ENCODE data around the gene PLOD2.

PLOD2 gene

DNA sequence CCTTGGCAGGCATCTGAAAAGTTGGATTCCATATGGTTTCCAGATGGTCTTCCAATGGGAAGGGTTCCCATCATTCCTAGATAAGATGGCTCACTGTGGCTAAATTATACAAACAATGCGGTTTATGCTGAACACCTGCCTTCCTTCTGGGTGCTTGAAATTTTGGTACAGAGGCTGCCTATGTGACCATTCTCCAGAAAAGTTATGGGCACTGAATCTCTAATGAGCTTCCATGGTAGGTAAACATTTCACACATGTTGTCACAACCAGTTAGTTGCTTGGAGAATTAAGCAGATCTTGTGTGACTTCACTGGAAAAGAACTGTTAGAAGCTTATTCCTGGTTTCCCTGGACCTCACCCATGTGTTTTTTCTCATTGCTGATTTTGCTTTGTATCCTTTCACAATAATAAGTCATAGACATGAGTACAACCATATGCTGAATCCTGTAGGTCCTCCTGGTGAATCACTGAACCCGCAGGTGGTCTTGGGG, 30.1 kb downstream of the PLOD2 start:
- no peak for TF ChIP-seq CEBPB (IDR thresholded peaks at IDR 0.05)
- TF ChIP-seq EP300 (IDR thresholded peaks at IDR 0.05; ENCODE audit: borderline replicate concordance), result no peak
- TF ChIP-seq MAX (IDR thresholded peaks at IDR 0.05), result no peak
- no peak for TF ChIP-seq NFIC (IDR thresholded peaks at IDR 0.05)
- no peak for TF ChIP-seq CREB1 (IDR thresholded peaks at IDR 0.05; ENCODE audit: low read depth)

DNA sequence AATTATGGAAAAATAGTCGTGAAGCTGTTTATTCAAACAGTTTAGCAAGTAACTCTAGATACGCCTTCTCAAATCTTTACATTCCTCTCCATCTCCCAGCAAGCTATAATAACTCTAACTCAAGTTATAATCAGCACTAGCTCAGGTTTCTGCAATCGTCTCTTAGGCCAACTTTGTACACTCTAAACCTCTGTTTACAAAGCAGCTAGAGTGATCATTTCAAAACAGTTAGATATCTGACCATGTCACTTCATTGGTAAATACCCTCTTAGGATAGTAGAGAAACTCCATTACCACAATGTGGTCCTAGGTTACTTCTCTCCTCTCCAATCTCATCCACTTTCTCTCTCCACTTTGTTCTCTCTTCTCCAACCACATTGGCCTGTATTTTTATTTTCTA, 31.2 kb downstream of the PLOD2 start:
- no peak for TF ChIP-seq EP300 (IDR thresholded peaks at IDR 0.05; ENCODE audit: borderline replicate concordance)
- no peak for TF ChIP-seq MAX (IDR thresholded peaks at IDR 0.05)
- no peak for TF ChIP-seq CREB1 (IDR thresholded peaks at IDR 0.05; ENCODE audit: low read depth)
- TF ChIP-seq CEBPB (IDR thresholded peaks at IDR 0.05), result no peak
- TF ChIP-seq RAD21 (IDR thresholded peaks at IDR 0.05; ENCODE audit: low read depth), result no peak
- no peak for TF ChIP-seq ZBTB7A (IDR thresholded peaks at IDR 0.05; ENCODE audit: low read depth)
- TF ChIP-seq EGR1 (IDR thresholded peaks at IDR 0.05), result no peak
- TF ChIP-seq YY1 (IDR thresholded peaks at IDR 0.05; ENCODE audit: low read depth), result no peak
- no peak for TF ChIP-seq NFIC (IDR thresholded peaks at IDR 0.05)
- TF ChIP-seq TCF12 (IDR thresholded peaks at IDR 0.05; ENCODE audit: low read depth), result no peak
- TF ChIP-seq TAF1 (IDR thresholded peaks at IDR 0.05; ENCODE audit: low read depth), result no peak

GRCh38 chr3:146128939-146129338, 32.0 kb downstream of the PLOD2 start:
- TF ChIP-seq, protein P1, sequence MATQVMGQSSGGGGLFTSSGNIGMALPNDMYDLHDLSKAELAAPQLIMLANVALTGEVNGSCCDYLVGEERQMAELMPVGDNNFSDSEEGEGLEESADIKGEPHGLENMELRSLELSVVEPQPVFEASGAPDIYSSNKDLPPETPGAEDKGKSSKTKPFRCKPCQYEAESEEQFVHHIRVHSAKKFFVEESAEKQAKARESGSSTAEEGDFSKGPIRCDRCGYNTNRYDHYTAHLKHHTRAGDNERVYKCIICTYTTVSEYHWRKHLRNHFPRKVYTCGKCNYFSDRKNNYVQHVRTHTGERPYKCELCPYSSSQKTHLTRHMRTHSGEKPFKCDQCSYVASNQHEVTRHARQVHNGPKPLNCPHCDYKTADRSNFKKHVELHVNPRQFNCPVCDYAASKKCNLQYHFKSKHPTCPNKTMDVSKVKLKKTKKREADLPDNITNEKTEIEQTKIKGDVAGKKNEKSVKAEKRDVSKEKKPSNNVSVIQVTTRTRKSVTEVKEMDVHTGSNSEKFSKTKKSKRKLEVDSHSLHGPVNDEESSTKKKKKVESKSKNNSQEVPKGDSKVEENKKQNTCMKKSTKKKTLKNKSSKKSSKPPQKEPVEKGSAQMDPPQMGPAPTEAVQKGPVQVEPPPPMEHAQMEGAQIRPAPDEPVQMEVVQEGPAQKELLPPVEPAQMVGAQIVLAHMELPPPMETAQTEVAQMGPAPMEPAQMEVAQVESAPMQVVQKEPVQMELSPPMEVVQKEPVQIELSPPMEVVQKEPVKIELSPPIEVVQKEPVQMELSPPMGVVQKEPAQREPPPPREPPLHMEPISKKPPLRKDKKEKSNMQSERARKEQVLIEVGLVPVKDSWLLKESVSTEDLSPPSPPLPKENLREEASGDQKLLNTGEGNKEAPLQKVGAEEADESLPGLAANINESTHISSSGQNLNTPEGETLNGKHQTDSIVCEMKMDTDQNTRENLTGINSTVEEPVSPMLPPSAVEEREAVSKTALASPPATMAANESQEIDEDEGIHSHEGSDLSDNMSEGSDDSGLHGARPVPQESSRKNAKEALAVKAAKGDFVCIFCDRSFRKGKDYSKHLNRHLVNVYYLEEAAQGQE (IDR thresholded peaks at IDR 0.05; ENCODE audit: low read depth), result no peak
- TF ChIP-seq MAX (IDR thresholded peaks at IDR 0.05) (no peak), TAF1 (IDR thresholded peaks at IDR 0.05; ENCODE audit: low read depth) (no peak), EP300 (IDR thresholded peaks at IDR 0.05; ENCODE audit: borderline replicate concordance) (no peak), YY1 (IDR thresholded peaks at IDR 0.05; ENCODE audit: low read depth) (no peak), CEBPB (IDR thresholded peaks at IDR 0.05) (no peak), EGR1 (IDR thresholded peaks at IDR 0.05) (no peak), TCF12 (IDR thresholded peaks at IDR 0.05; ENCODE audit: low read depth) (no peak), NFIC (IDR thresholded peaks at IDR 0.05) (no peak), RAD21 (IDR thresholded peaks at IDR 0.05; ENCODE audit: low read depth) (no peak), USF1 (IDR thresholded peaks at IDR 0.05) (no peak), TEAD4 (IDR thresholded peaks at IDR 0.05) (no peak), FOXM1 (IDR thresholded peaks at IDR 0.05; ENCODE audit: borderline replicate concordance, low read depth) (no peak)

DNA sequence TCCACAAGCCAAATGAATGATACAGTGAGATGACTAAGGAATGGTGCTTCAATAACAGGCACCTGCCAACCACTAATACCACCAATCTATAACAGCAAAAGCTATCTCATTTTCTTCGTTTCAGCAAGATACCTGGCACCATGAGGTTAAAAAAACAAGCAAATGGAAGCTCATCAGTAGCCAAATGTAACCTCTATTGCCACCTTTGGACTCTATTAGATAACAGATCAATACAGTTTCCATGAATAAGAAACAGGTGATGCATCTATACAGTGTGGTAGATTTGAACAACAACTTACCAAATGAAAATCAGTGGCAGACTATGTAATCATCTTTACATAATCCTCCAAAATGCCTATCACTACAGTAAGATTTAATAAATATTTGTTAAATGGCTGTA, 32.8 kb downstream of the PLOD2 start:
- TF ChIP-seq TEAD4 (IDR thresholded peaks at IDR 0.05) (no peak), CREB1 (IDR thresholded peaks at IDR 0.05; ENCODE audit: low read depth) (no peak), FOXM1 (IDR thresholded peaks at IDR 0.05; ENCODE audit: borderline replicate concordance, low read depth) (no peak), RAD21 (IDR thresholded peaks at IDR 0.05; ENCODE audit: low read depth) (no peak), ZBTB7A (IDR thresholded peaks at IDR 0.05; ENCODE audit: low read depth) (no peak)

- TF ChIP-seq CREB1 (IDR thresholded peaks at IDR 0.05; ENCODE audit: low read depth) (no peak), USF1 (IDR thresholded peaks at IDR 0.05) (no peak), ZBTB7A (IDR thresholded peaks at IDR 0.05; ENCODE audit: low read depth) (no peak), EP300 (IDR thresholded peaks at IDR 0.05; ENCODE audit: borderline replicate concordance) (no peak)
Observed at GRCh38 chr3:146125951-146126350, 35.0 kb downstream of the PLOD2 start.

DNA sequence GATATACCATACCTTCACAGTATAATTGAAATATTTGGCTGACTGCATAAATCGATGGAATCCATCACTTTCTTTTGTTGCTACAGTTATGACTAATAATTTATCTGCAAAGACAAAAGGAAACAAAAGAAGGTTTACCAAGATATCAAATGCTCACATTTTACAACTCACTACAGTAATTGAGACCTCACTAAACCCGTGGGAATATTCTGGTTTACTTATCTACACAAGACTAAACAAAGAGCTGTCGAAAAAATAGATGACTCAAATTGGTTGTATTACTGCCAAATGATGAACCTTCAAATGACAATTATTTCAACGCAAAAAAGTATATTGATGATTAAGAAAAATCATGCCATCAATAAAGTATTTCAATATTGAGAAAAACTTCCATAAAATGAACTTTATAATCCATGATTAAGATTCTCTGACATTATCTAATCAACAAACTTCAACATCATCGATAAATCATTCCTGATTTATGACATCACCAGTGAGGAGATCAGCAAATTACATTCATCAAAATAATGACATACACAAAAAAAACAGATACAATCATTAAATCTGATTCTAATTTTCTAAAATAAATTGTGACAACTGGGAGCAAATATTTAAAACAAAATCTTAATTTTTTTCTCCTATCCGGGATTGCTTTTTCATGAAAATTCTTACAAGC, 36.7 kb downstream of the PLOD2 start:
- TF ChIP-seq MAX (IDR thresholded peaks at IDR 0.05) (no peak), NFIC (IDR thresholded peaks at IDR 0.05) (no peak), ZBTB7A (IDR thresholded peaks at IDR 0.05; ENCODE audit: low read depth) (no peak), TCF12 (IDR thresholded peaks at IDR 0.05; ENCODE audit: low read depth) (no peak), CEBPB (IDR thresholded peaks at IDR 0.05) (no peak), EGR1 (IDR thresholded peaks at IDR 0.05) (no peak), YY1 (IDR thresholded peaks at IDR 0.05; ENCODE audit: low read depth) (no peak), EP300 (IDR thresholded peaks at IDR 0.05; ENCODE audit: borderline replicate concordance) (no peak), CREB1 (IDR thresholded peaks at IDR 0.05; ENCODE audit: low read depth) (no peak), RAD21 (IDR thresholded peaks at IDR 0.05; ENCODE audit: low read depth) (no peak)
